Measurements from ENCODE around the gene ARHGDIG. TPM values are rescaled to one million over a fixed set of nuclear protein-coding genes. Genes with fewer than 3 reads are reported as not detected.

Gene ARHGDIG
- total and polyA plus RNA-seq, 2 of the 4 experiments (the other 2 are of a cell fraction): 0.24 to 0.36 TPM

DNA sequence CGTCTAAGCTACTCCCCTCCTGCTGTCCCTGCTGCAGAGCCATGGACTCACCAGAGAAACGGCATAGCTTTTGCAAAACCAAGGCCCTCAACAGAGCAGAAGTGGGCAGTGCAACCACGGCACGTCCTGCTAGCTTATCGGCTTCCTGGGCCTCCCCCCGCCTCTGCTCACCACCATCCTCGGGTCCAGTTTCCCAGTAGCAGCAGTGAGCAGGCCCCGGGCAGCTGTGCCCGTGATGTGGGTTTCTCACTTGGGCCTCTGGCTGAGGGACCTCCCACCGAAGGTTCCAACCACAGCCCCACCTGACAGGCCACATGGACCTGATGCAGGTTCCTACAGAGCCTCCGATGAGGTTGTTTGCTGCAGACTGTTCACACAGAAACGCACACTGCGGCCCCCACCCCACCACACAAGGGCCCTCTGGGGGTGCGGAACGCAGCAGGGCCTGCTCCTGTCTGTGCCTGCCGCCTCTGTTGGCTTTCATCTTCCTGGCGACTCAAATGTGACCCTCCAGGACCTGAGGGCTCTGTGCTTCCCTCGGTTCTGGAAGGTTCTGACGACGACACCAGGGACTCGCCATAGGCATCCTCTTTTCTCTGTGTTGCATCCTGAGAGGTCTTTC lies 27.4 kb downstream of the ARHGDIG start:
- no peaks in the 10 kb centered on the region for H3K9me3 ChIP-seq (ENCODE audit: control insufficient read depth, insufficient read depth, low read length)
- no peak overlapping the region for H2BK120ac ChIP-seq (ENCODE audit: low read depth, low read length)
- no peak overlapping the region for H3K4me2 ChIP-seq (ENCODE audit: low read depth, low read length)
- H4K91ac ChIP-seq (ENCODE audit: insufficient read depth, low read depth, low read length): no peak overlapping the region
- no peak overlapping the region for H3K27ac ChIP-seq (ENCODE audit: insufficient read depth, low read length)
- H4K5ac ChIP-seq (ENCODE audit: low read depth, low read length): no peak overlapping the region
- TF ChIP-seq SMC3 (IDR thresholded peaks at IDR 0.05; ENCODE audit: low read depth, low read length): no peak
- no peak for TF ChIP-seq MXI1 (IDR thresholded peaks at IDR 0.05; ENCODE audit: borderline replicate concordance, low read depth, low read length)
- TF ChIP-seq, protein P1, sequence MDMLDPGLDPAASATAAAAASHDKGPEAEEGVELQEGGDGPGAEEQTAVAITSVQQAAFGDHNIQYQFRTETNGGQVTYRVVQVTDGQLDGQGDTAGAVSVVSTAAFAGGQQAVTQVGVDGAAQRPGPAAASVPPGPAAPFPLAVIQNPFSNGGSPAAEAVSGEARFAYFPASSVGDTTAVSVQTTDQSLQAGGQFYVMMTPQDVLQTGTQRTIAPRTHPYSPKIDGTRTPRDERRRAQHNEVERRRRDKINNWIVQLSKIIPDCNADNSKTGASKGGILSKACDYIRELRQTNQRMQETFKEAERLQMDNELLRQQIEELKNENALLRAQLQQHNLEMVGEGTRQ (IDR thresholded peaks at IDR 0.05; ENCODE audit: low read depth, low read length): no peak
- TF ChIP-seq RFX5 (IDR thresholded peaks at IDR 0.05; ENCODE audit: low read depth, low read length): no peak
- no peak for TF ChIP-seq FOS (IDR thresholded peaks at IDR 0.05; ENCODE audit: low read depth, low read length)
- TF ChIP-seq MAZ (IDR thresholded peaks at IDR 0.05; ENCODE audit: borderline replicate concordance, low read depth, low read length): no peak
- TF ChIP-seq, protein P2, sequence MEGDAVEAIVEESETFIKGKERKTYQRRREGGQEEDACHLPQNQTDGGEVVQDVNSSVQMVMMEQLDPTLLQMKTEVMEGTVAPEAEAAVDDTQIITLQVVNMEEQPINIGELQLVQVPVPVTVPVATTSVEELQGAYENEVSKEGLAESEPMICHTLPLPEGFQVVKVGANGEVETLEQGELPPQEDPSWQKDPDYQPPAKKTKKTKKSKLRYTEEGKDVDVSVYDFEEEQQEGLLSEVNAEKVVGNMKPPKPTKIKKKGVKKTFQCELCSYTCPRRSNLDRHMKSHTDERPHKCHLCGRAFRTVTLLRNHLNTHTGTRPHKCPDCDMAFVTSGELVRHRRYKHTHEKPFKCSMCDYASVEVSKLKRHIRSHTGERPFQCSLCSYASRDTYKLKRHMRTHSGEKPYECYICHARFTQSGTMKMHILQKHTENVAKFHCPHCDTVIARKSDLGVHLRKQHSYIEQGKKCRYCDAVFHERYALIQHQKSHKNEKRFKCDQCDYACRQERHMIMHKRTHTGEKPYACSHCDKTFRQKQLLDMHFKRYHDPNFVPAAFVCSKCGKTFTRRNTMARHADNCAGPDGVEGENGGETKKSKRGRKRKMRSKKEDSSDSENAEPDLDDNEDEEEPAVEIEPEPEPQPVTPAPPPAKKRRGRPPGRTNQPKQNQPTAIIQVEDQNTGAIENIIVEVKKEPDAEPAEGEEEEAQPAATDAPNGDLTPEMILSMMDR (conservative IDR thresholded peaks at IDR 0.05; ENCODE audit: low read depth, low read length): no peak
- no peak for TF ChIP-seq MAFK (IDR thresholded peaks at IDR 0.05; ENCODE audit: low read depth, low read length)
- TF ChIP-seq, protein P3, sequence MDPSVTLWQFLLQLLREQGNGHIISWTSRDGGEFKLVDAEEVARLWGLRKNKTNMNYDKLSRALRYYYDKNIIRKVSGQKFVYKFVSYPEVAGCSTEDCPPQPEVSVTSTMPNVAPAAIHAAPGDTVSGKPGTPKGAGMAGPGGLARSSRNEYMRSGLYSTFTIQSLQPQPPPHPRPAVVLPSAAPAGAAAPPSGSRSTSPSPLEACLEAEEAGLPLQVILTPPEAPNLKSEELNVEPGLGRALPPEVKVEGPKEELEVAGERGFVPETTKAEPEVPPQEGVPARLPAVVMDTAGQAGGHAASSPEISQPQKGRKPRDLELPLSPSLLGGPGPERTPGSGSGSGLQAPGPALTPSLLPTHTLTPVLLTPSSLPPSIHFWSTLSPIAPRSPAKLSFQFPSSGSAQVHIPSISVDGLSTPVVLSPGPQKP (IDR thresholded peaks at IDR 0.05; ENCODE audit: borderline replicate concordance, low read depth, low read length): no peak
- no peak for TF ChIP-seq RCOR1 (IDR thresholded peaks at IDR 0.05; ENCODE audit: insufficient replicate concordance, low read length)
- TF ChIP-seq RAD21 (IDR thresholded peaks at IDR 0.05; ENCODE audit: low read length): no peak
- no peak for TF ChIP-seq BHLHE40 (IDR thresholded peaks at IDR 0.05; ENCODE audit: low read depth, low read length)
- TF ChIP-seq POLR2A (IDR thresholded peaks at IDR 0.05; ENCODE audit: low read depth, low read length): no peak
- TF ChIP-seq CEBPB (IDR thresholded peaks at IDR 0.05; ENCODE audit: low read depth, low read length): no peak
- no peak for TF ChIP-seq CHD1 (IDR thresholded peaks at IDR 0.05; ENCODE audit: low read depth, low read length)
- TF ChIP-seq NFE2L2 (IDR thresholded peaks at IDR 0.05; ENCODE audit: low read depth, low read length): no peak
- in situ Hi-C loops (cut with MboI; ENCODE audit: low sequenced_read_pairs) (no loop called here), intact Hi-C loops (cut with micrococcal nuclease) (no loop called here), dilution Hi-C loops (cut with HindIII; ENCODE audit: low sequenced_read_pairs, unreplicated experiment) (no loop called here)
- no peaks in the 10 kb centered on the region for H3K4me1 ChIP-seq (ENCODE audit: control insufficient read depth, insufficient read depth, low read length)
- H3K23ac ChIP-seq (ENCODE audit: low read depth, low read length): no peak overlapping the region
- no peak overlapping the region for H3K9ac ChIP-seq (ENCODE audit: low read depth, low read length)
- no peak overlapping the region for H2BK5ac ChIP-seq (ENCODE audit: low read depth, low read length, poor library complexity, severe bottlenecking)
- H2BK20ac ChIP-seq (ENCODE audit: low read depth, low read length): no peak overlapping the region
- H3K36me3 ChIP-seq (ENCODE audit: control insufficient read depth, insufficient read depth, low read length): peaks cover 41% of the 10 kb centered on the region
- no peak overlapping the region for H3K18ac ChIP-seq (ENCODE audit: low read depth, low read length)
- peak overlapping the region; percentile 23 for H2AFZ ChIP-seq (replicated peaks; ENCODE audit: low read length, poor library complexity)
- no peak overlapping the region for H3K4me3 ChIP-seq (ENCODE audit: insufficient read depth, low read depth, low read length)
- ChIA-PET POLR2A (ENCODE audit: unreplicated experiment) (no interaction called here), CTCF (no interaction called here)
- no peaks in the 10 kb centered on the region for H3K27me3 ChIP-seq (ENCODE audit: control insufficient read depth, insufficient read depth, low read length)
- 94% methylated on average over 6 of the region's 21 CpGs; no CpG with 5 or more reads in 1 of the 2 experiments for WGBS, 2 experiments (ENCODE audit: extremely low coverage in 2 of 2, insufficient read length in 1 of 2)
- no peak overlapping the region for H3K4ac ChIP-seq (ENCODE audit: low read depth, low read length)
- DNase-seq (no peak), ATAC-seq (ENCODE audit: low read depth) (no peak)
- H3K14ac ChIP-seq (replicated peaks; ENCODE audit: low read depth, low read length): no peak overlapping the region
- peaks cover 3 to 21% of the 10 kb centered on the region in 2 experiments; a peak in 3 of 4 replicates for H3K79me1 ChIP-seq (ENCODE audit: low read depth in 1 of 2, low read length in 2 of 2)
- no peak overlapping the region for H4K8ac ChIP-seq (ENCODE audit: low read depth in 2 of 2, low read length in 2 of 2)
- H2BK15ac ChIP-seq (ENCODE audit: low read depth, low read length): no peak overlapping the region
- H2AK9ac ChIP-seq (replicated peaks; ENCODE audit: low read depth, low read length, poor library complexity): no peak overlapping the region
- H4K20me1 ChIP-seq (ENCODE audit: insufficient read depth, low read length): peaks cover 4% of the 10 kb centered on the region; the same call in 1 of the 2 replicates
- no peak overlapping the region for H3K56ac ChIP-seq (ENCODE audit: extremely low read depth, insufficient read depth, low read length)
- BruUV-seq (replicated peaks): no TSS peak
- no peaks in the 10 kb centered on the region for H3K9me1 ChIP-seq (ENCODE audit: insufficient read depth, low read length)
- no peak overlapping the region for H2AK5ac ChIP-seq (ENCODE audit: low read depth, low read length)
